K562 (cell line): Measurements from ENCODE around the gene AMPD3. TPM values are rescaled to one million over a fixed set of nuclear protein-coding genes. Genes with fewer than 3 reads are reported as not detected.

Experiments
- ATAC-seq: fragments of 200-7000 bp; cut with Tn5 transposase; 3 replicates; pipeline ENCODE4 v1.9.1; 2020; ENCODE audit warnings: moderate library complexity
- BruUV-seq: library from RNA; stranded (reverse); fragments of 400-500 nt; replicated peaks from 2 replicates; lab custom pipeline; 2021; lab: Mats Ljungman, UMichigan
- CTCF ChIA-PET: fragments of 300-600 bp; formaldehyde crosslinking; extraction: SDS; loops from one replicate; lab custom pipeline; 2021; ENCODE audit warnings: low intra/inter-chr PET ratio; lab: Yijun Ruan, JAX
- POLR2A ChIA-PET: fragments of 300-600, 350-650 bp; sonication (Branson Sonifier 250); formaldehyde crosslinking; extraction: SDS; loops from one replicate; lab custom pipeline; 2021; ENCODE audit warnings: antibody characterized with exemption, inconsistent platforms; lab: Yijun Ruan, JAX
- DNase-seq, 4 experiments: peaks; one replicate each; pipeline versions ENCODE4 v3.0.0 to v3.0.0-alpha.2; 2011 to 2018; ENCODE audit warnings: low spot score in 3 of 4, mixed read lengths in 3 of 4; ENCODE audit errors: extremely low read depth in 1 of 4
- FAIRE-seq: peaks from 2 replicates; lab custom pipeline; 2011; peaks lifted over from hg19 to GRCh38; lab: Jason Lieb, UNC
- H2AFZ ChIP-seq: 2 replicates; pipeline ENCODE4 v1.6.0; 2011; ENCODE audit warnings: low read depth, low read length, control low read depth, inconsistent platforms
- H3K27ac ChIP-seq: fragments of 200-600 bp; 3 replicates; pipeline ENCODE4 v1.8.0; 2011; ENCODE audit warnings: low read depth, mild to moderate bottlenecking, control low read depth, inconsistent platforms, low read length, moderate library complexity, mixed read lengths; ENCODE audit errors: extremely low read depth
- H3K27me3 ChIP-seq, 2 experiments: fragments of 300-600 bp in 1 of 2; 2 replicates in 1 of 2; 3 replicates in 1 of 2; pipeline versions ENCODE4 v1.6.0 to v1.8.0; 2011; ENCODE audit warnings: inconsistent platforms in 2 of 2, low read length in 2 of 2, mild to moderate bottlenecking in 1 of 2, mixed read lengths in 1 of 2, moderate library complexity in 1 of 2; ENCODE audit not compliant: control insufficient read depth in 2 of 2, insufficient read depth in 2 of 2
- H3K36me3 ChIP-seq: fragments of 300-600 bp; 3 replicates; pipeline ENCODE4 v1.8.0; 2011; ENCODE audit warnings: mild to moderate bottlenecking, low read length, inconsistent platforms; ENCODE audit not compliant: control insufficient read depth, insufficient read depth
- H3K4me1 ChIP-seq, 2 experiments: fragments of 200-600 bp in 1 of 2; replicated peaks in 1 of 2; 2 replicates in 1 of 2; 3 replicates in 1 of 2; pipeline versions ENCODE4 v1.5.1 to v1.8.0; 2011; ENCODE audit warnings: inconsistent platforms in 2 of 2, low read length in 2 of 2, mild to moderate bottlenecking in 1 of 2, mixed read lengths in 1 of 2, moderate library complexity in 1 of 2; ENCODE audit not compliant: control insufficient read depth in 2 of 2, insufficient read depth in 2 of 2
- H3K4me2 ChIP-seq: 2 replicates; pipeline ENCODE4 v1.6.1; 2011; ENCODE audit warnings: low read length, control low read depth, inconsistent platforms, mixed read lengths; ENCODE audit not compliant: insufficient read depth
- H3K4me3 ChIP-seq: fragments of 200-600 bp; sonication (generic), shearing (Covaris generic); 2 replicates; pipeline ENCODE4 v1.5.1; 2016; ENCODE audit warnings: control low read depth, inconsistent platforms
- H3K79me2 ChIP-seq: fragments of 200-600 bp; 3 replicates; pipeline ENCODE4 v1.8.0; 2011; ENCODE audit warnings: low read length, inconsistent platforms; ENCODE audit not compliant: control insufficient read depth, insufficient read depth
- H3K9ac ChIP-seq, 2 experiments: 2 replicates each; pipeline versions ENCODE4 v1.6.0 to v1.6.1; 2011; ENCODE audit warnings: low read depth in 2 of 2, low read length in 2 of 2, control low read depth in 1 of 2, inconsistent platforms in 1 of 2, mild to moderate bottlenecking in 1 of 2, mixed read lengths in 1 of 2; ENCODE audit not compliant: insufficient read depth in 1 of 2
- H3K9me1 ChIP-seq: one replicate; pipeline ENCODE4 v1.6.0; 2011; ENCODE audit warnings: inconsistent platforms, mild to moderate bottlenecking, low read length, moderate library complexity; ENCODE audit not compliant: control insufficient read depth, insufficient read depth
- H3K9me3 ChIP-seq: replicated peaks from 2 replicates; pipeline ENCODE4 v1.5.1; 2011; ENCODE audit warnings: low read depth, low read length, inconsistent platforms; ENCODE audit not compliant: control insufficient read depth, insufficient read depth
- H4K20me1 ChIP-seq: replicated peaks from 2 replicates; pipeline ENCODE4 v1.6.1; 2011; ENCODE audit warnings: low read length, inconsistent platforms, mixed read lengths; ENCODE audit not compliant: control insufficient read depth, insufficient read depth
- DIDO1 ChIP-seq: fragments of 450-650 bp; IDR thresholded peaks from 2 replicates; pipeline ENCODE4 v1.6.1; 2016; ENCODE audit warnings: low read depth, missing biosample characterization, missing genetic modification characterization
- EGR1 ChIP-seq: fragments of 450-650 bp; conservative IDR thresholded peaks from 2 replicates; pipeline ENCODE4 v1.6.1; 2017; ENCODE audit warnings: mild to moderate bottlenecking
- FOXK1 ChIP-seq: sonication (generic); formaldehyde crosslinking; IDR thresholded peaks from 2 replicates; pipeline ENCODE4 v1.8.0; 2022; ENCODE audit warnings: missing genetic modification reagents, mild to moderate bottlenecking, borderline replicate concordance
- POLR2A ChIP-seq: fragments of 450-650 bp; conservative IDR thresholded peaks from 2 replicates; pipeline ENCODE4 v1.6.1; 2016
- SNIP1 ChIP-seq: fragments of 450-650 bp; IDR thresholded peaks from 2 replicates; pipeline ENCODE4 v1.7.1; 2017; ENCODE audit warnings: low read depth, mild to moderate bottlenecking
- SPI1 ChIP-seq: IDR thresholded peaks from 2 replicates; pipeline ENCODE4 v1.6.1; 2011; ENCODE audit warnings: low read depth, low read length, control low read depth, borderline replicate concordance
- SRF ChIP-seq, 2 experiments: fragments of 250-450, 450-650 bp in 1 of 2; sonication (Bioruptor Pico) in 1 of 2; sonication (generic) in 1 of 2; formaldehyde crosslinking; IDR thresholded peaks; 2 replicates each; pipeline versions ENCODE4 v1.5.0 to v1.5.1; 2020 to 2022; ENCODE audit warnings: mild to moderate bottlenecking in 1 of 2, missing genetic modification reagents in 1 of 2
- TEAD2 ChIP-seq: fragments of 450-650 bp; IDR thresholded peaks from 2 replicates; pipeline ENCODE4 v1.6.1; 2016; ENCODE audit warnings: missing genetic modification characterization, control low read depth, missing compliant biosample characterization
- U2AF1 ChIP-seq: fragments of 200-400 bp; formaldehyde crosslinking; optimal IDR thresholded peaks from 2 replicates; pipeline ENCODE3; 2017; ENCODE audit warnings: mild to moderate bottlenecking, low read depth, low read length, moderate library complexity
- XRCC3 ChIP-seq: fragments of 450-650 bp; IDR thresholded peaks from 2 replicates; pipeline ENCODE4 v1.6.1; 2017; ENCODE audit warnings: mild to moderate bottlenecking, moderate library complexity
- ZNF507 ChIP-seq: conservative IDR thresholded peaks from 2 replicates; pipeline ENCODE4 v1.6.1; 2017; ENCODE audit warnings: missing genetic modification characterization, missing compliant biosample characterization
- in situ Hi-C: fragments of 300-500 bp; cut with MboI; formaldehyde crosslinking; loops from 4 replicates; pipeline ENCODE4 v1.15.0; 2018; ENCODE audit warnings: inconsistent platforms, mixed read lengths
- intact Hi-C: fragments of 100-400 bp; cut with micrococcal nuclease; formaldehyde crosslinking; loops from 2 replicates; pipeline ENCODE4 v1.14.2; 2022
- polyA plus RNA-seq, 8 experiments: library from polyadenylated mRNA; depleted of rRNA in 4 of 8; stranded (reverse) in 5 of 8; unstranded in 3 of 8; fragments of >200 nt; fragmentation: Nextera tagmentation in 2 of 8; fragmentation: Illumina TruSeq in 1 of 8; extraction: Ambion mirVana in 2 of 8; extraction: Trizol in 1 of 8; gene quantifications; 2 replicates each; pipeline versions ENCODE4 v1.2.1 to v1.2.3, GENCODE V29; 2011 to 2014; ENCODE audit warnings: inconsistent platforms in 1 of 8, missing spikeins in 1 of 8
- total RNA-seq, 7 experiments: library from RNA; depleted of rRNA in 6 of 7; stranded (reverse); fragments of >200 nt in 6 of 7; fragmentation: Illumina TruSeq in 2 of 7; extraction: Trizol in 2 of 7; gene quantifications; 2 replicates each; pipeline versions ENCODE4 v1.2.1 to v1.2.3, GENCODE V29; 2011 to 2021; ENCODE audit warnings: low replicate concordance in 1 of 7
- TF ChIP-seq, protein P1 (sequence below): fragments of 250-450 bp; sonication (Bioruptor Pico); IDR thresholded peaks from 2 replicates; pipeline ENCODE4 v1.4.0; 2020; ENCODE audit warnings: mild to moderate bottlenecking, moderate library complexity
- TF ChIP-seq, protein P2 (sequence below): fragments of 250-450 bp; sonication (Bioruptor Pico); IDR thresholded peaks from 2 replicates; pipeline ENCODE4 v1.4.0; 2020

AMPD3 gene
- total and polyA plus RNA-seq, 9 of the 15 experiments (the other 6 are each of a cell fraction or from before 2014, with no cell fraction given): 4.4 to 23.6 (median 11.2) TPM

DNA sequence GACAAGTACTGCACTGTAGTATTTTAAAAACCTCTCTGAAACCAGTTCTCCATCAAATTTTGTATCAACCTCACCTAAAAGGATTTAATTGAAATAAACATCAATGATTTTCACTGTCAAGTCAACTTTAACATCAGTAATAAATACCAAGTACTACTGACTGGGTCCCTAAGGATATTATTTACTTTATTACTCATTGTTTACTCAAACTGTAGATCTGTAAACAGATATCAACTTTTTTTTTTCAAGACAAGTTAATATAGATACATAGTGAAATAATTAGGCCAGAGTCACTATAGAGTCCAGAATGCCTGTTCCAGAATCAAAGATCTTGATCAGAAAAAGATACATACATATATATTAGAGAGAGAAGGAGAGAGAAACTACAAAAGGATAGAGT, 84.3 kb downstream of the AMPD3 start:
- H2AFZ ChIP-seq: no peak overlapping the region
- ATAC-seq (no peak), FAIRE-seq (no peak), DNase-seq (no peak)
- H3K27ac ChIP-seq: no peak overlapping the region
- in situ Hi-C loops (no loop called here), intact Hi-C loops (loop anchor here (5.0 kb wide), 1 partner anchor 82 kb away; the partner anchor contains the start of gene AMPD3)
- no peak overlapping the region for H3K4me2 ChIP-seq
- H3K36me3 ChIP-seq: no peaks in the 10 kb centered on the region
- H3K27me3 ChIP-seq: no peaks in the 10 kb centered on the region
- H3K9me1 ChIP-seq: no peaks in the 10 kb centered on the region
- H3K9me3 ChIP-seq: no peaks in the 10 kb centered on the region
- peaks cover 15% of the 10 kb centered on the region for H3K79me2 ChIP-seq
- BruUV-seq: no TSS peak
- no peak overlapping the region for H3K9ac ChIP-seq
- ChIA-PET POLR2A (interaction anchor here (1.0 kb wide), 1 partner anchor 16 kb away, joined by 3 read pairs; no protein-coding TSS in a partner anchor), CTCF (no interaction called here)
- no peak overlapping the region for H3K4me3 ChIP-seq
- peaks cover 8 to 11% of the 10 kb centered on the region in 2 experiments; a peak in 4 of 5 replicates for H3K4me1 ChIP-seq
- H4K20me1 ChIP-seq: no peaks in the 10 kb centered on the region
- no peak for TF ChIP-seq XRCC3
- TF ChIP-seq, protein P1, sequence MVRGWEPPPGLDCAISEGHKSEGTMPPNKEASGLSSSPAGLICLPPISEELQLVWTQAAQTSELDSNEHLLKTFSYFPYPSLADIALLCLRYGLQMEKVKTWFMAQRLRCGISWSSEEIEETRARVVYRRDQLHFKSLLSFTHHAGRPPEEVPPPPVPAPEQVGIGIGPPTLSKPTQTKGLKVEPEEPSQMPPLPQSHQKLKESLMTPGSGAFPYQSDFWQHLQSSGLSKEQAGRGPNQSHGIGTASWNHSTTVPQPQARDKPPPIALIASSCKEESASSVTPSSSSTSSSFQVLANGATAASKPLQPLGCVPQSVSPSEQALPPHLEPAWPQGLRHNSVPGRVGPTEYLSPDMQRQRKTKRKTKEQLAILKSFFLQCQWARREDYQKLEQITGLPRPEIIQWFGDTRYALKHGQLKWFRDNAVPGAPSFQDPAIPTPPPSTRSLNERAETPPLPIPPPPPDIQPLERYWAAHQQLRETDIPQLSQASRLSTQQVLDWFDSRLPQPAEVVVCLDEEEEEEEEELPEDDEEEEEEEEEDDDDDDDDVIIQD (CRISPR knock-in tag): no peak
- no peak for TF ChIP-seq SNIP1
- TF ChIP-seq U2AF1: no peak
- no peak for TF ChIP-seq POLR2A
- TF ChIP-seq SRF (CRISPR knock-in tag; IDR thresholded peaks at IDR 0.05): no peak
- TF ChIP-seq SPI1: no peak
- TF ChIP-seq FOXK1 (CRISPR knock-in tag): no peak
- TF ChIP-seq DIDO1: no peak
- TF ChIP-seq TEAD2 (tag): no peak
- TF ChIP-seq, protein P2, sequence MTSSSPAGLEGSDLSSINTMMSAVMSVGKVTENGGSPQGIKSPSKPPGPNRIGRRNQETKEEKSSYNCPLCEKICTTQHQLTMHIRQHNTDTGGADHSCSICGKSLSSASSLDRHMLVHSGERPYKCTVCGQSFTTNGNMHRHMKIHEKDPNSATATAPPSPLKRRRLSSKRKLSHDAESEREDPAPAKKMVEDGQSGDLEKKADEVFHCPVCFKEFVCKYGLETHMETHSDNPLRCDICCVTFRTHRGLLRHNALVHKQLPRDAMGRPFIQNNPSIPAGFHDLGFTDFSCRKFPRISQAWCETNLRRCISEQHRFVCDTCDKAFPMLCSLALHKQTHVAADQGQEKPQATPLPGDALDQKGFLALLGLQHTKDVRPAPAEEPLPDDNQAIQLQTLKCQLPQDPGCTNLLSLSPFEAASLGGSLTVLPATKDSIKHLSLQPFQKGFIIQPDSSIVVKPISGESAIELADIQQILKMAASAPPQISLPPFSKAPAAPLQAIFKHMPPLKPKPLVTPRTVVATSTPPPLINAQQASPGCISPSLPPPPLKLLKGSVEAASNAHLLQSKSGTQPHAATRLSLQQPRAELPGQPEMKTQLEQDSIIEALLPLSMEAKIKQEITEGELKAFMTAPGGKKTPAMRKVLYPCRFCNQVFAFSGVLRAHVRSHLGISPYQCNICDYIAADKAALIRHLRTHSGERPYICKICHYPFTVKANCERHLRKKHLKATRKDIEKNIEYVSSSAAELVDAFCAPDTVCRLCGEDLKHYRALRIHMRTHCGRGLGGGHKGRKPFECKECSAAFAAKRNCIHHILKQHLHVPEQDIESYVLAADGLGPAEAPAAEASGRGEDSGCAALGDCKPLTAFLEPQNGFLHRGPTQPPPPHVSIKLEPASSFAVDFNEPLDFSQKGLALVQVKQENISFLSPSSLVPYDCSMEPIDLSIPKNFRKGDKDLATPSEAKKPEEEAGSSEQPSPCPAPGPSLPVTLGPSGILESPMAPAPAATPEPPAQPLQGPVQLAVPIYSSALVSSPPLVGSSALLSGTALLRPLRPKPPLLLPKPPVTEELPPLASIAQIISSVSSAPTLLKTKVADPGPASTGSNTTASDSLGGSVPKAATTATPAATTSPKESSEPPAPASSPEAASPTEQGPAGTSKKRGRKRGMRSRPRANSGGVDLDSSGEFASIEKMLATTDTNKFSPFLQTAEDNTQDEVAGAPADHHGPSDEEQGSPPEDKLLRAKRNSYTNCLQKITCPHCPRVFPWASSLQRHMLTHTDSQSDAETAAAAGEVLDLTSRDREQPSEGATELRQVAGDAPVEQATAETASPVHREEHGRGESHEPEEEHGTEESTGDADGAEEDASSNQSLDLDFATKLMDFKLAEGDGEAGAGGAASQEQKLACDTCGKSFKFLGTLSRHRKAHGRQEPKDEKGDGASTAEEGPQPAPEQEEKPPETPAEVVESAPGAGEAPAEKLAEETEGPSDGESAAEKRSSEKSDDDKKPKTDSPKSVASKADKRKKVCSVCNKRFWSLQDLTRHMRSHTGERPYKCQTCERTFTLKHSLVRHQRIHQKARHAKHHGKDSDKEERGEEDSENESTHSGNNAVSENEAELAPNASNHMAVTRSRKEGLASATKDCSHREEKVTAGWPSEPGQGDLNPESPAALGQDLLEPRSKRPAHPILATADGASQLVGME (CRISPR knock-in tag): no peak
- no peak for TF ChIP-seq EGR1
- TF ChIP-seq ZNF507: no peak
